Measurements from ENCODE around the gene GARIN5A. TPM values are rescaled to one million over a fixed set of nuclear protein-coding genes. Genes with fewer than 3 reads are reported as not detected.

The GARIN5A gene
- polyA plus RNA-seq, 1 of the 3 experiments (the other 2 are of a cell fraction) = 1.3 TPM

- Histone ChIP-seq H3K27ac (ENCODE audit: low read depth in 2 of 2, low read length in 1 of 2) (no peak within 1 kb of the TSS), H3K79me2 (ENCODE audit: insufficient read depth) (no peaks in the 10 kb centered on the region), H2AFZ (ENCODE audit: low read depth) (no peak within 1 kb of the TSS), H3K4me2 (no peak within 1 kb of the TSS), H3K36me3 (replicated peaks in 1 of 2; ENCODE audit: control insufficient read depth in 1 of 2, insufficient read depth in 2 of 2, low read length in 1 of 2) (no peaks in the 10 kb centered on the region), H3K4me1 (ENCODE audit: control insufficient read depth in 1 of 2, insufficient read depth in 2 of 2, low read depth in 1 of 2, low read length in 1 of 2) (no peaks in the 10 kb centered on the region; a peak in 1 of 4 replicates), H3K27me3 (ENCODE audit: insufficient read depth) (no peaks in the 10 kb centered on the region), H3K9me2 (no peaks in the 10 kb centered on the region), H3K4me3 (ENCODE audit: low read depth in 2 of 2, low read length in 1 of 2) (no peak within 1 kb of the TSS), H4K20me1 (ENCODE audit: insufficient read depth) (no peaks in the 10 kb centered on the region), H3K9me3 (no peaks in the 10 kb centered on the region), H3K9ac (no peak within 1 kb of the TSS), H3F3A (replicated peaks; ENCODE audit: insufficient read depth) (peaks cover 3% of the 10 kb centered on the region)
- CTCF ChIA-PET = interaction anchor here (1.0 to 5.3 kb wide), 4 partner anchors 35 to 138 kb away, joined by 3 to 22 read pairs (median 4); no protein-coding TSS in a partner anchor
- 64% methylated on average over 19 of the region's 34 CpGs for WGBS (ENCODE audit: low lambda C conversion rate)
- TF ChIP-seq GATA2 (CRISPR knock-in tag; IDR thresholded peaks at IDR 0.05) = no peak
- TF ChIP-seq TCF12 (IDR thresholded peaks at IDR 0.05) = no peak
- no peak for TF ChIP-seq FOSL2 (IDR thresholded peaks at IDR 0.05; ENCODE audit: borderline replicate concordance, low read depth)
- no peak for TF ChIP-seq MEF2A (IDR thresholded peaks at IDR 0.05; ENCODE audit: borderline replicate concordance, low read depth)
- no peak for TF ChIP-seq JUND (IDR thresholded peaks at IDR 0.05)
- TF ChIP-seq ELF1 (IDR thresholded peaks at IDR 0.05) = no peak
- no peak for TF ChIP-seq RFX5 (IDR thresholded peaks at IDR 0.05; ENCODE audit: low read length)
- no peak for TF ChIP-seq NRF1 (IDR thresholded peaks at IDR 0.05; ENCODE audit: low read depth, low read length)
- TF ChIP-seq EZH2phosphoT487 (IDR thresholded peaks at IDR 0.05; ENCODE audit: borderline replicate concordance, low read depth) = no peak
- POLR2A ChIA-PET = no interaction called here
- DNase-seq = no peak
Observed at GRCh38 chr19:50418176-50419021, 58.2 kb downstream of the GARIN5A start, which contains the start of gene SPIB. SPIB (plus strand) TSS chr19:50418938; CDS start chr19:50418963, 25 bp downstream.

GRCh38 chr19:50417111-50418081 is 59.3 kb downstream of the GARIN5A start:
- Histone ChIP-seq H3K9ac (no peak overlapping the region), H3K36me3 (replicated peaks in 1 of 2; ENCODE audit: control insufficient read depth in 1 of 2, insufficient read depth in 2 of 2, low read length in 1 of 2) (no peaks in the 10 kb centered on the region), H3K4me1 (ENCODE audit: control insufficient read depth in 1 of 2, insufficient read depth in 2 of 2, low read depth in 1 of 2, low read length in 1 of 2) (no peaks in the 10 kb centered on the region; a peak in 1 of 4 replicates), H3K9me2 (no peaks in the 10 kb centered on the region), H3K79me2 (ENCODE audit: insufficient read depth) (no peaks in the 10 kb centered on the region), H3F3A (replicated peaks; ENCODE audit: insufficient read depth) (peaks cover 3% of the 10 kb centered on the region), H2AFZ (ENCODE audit: low read depth) (no peak overlapping the region), H3K27me3 (ENCODE audit: insufficient read depth) (no peaks in the 10 kb centered on the region), H4K20me1 (ENCODE audit: insufficient read depth) (no peaks in the 10 kb centered on the region), H3K9me3 (no peaks in the 10 kb centered on the region), H3K4me2 (no peak overlapping the region), H3K4me3 (ENCODE audit: low read depth in 2 of 2, low read length in 1 of 2) (no peak overlapping the region), H3K27ac (ENCODE audit: low read depth in 2 of 2, low read length in 1 of 2) (no peak overlapping the region)
- TF ChIP-seq GATA2 (CRISPR knock-in tag; IDR thresholded peaks at IDR 0.05) = no peak
- TF ChIP-seq FOXM1 (IDR thresholded peaks at IDR 0.05; ENCODE audit: low read depth) = no peak
- no peak for TF ChIP-seq FOXJ3 (CRISPR knock-in tag; IDR thresholded peaks at IDR 0.05)
- TF ChIP-seq USF2 (IDR thresholded peaks at IDR 0.05; ENCODE audit: borderline replicate concordance, low read depth, low read length) = no peak
- no peak for TF ChIP-seq JUND (IDR thresholded peaks at IDR 0.05)
- no peak for TF ChIP-seq FOSL2 (IDR thresholded peaks at IDR 0.05; ENCODE audit: borderline replicate concordance, low read depth)
- TF ChIP-seq POLR2AphosphoS5 (IDR thresholded peaks at IDR 0.05; ENCODE audit: low read depth, low read length) = no peak
- no peak for TF ChIP-seq MEF2A (IDR thresholded peaks at IDR 0.05; ENCODE audit: borderline replicate concordance, low read depth)
- TF ChIP-seq IRF3 (IDR thresholded peaks at IDR 0.05; ENCODE audit: low read depth, low read length) = no peak
- no peak for DNase-seq
- 79% methylated on average over 30 of the region's 42 CpGs for WGBS (ENCODE audit: low lambda C conversion rate)
- ChIA-PET CTCF (interaction anchor here (0.6 to 5.3 kb wide), 4 partner anchors 45 to 376 kb away, joined by 3 to 22 read pairs (median 4); no protein-coding TSS in a partner anchor), POLR2A (no interaction called here)

Data from SK-N-SH (cell line).